Parathyroid adenoma (tissue), 2 donors: Measurements from ENCODE around the gene STRN4.

Experiments used
- H2AFZ ChIP-seq: fragments of 300-600 bp; sonication (generic); one replicate; pipeline ENCODE4 v1.7.0; 2017; ENCODE audit warnings: antibody characterized with exemption, mild to moderate bottlenecking
- H3K27ac ChIP-seq: fragments of 300-600 bp; sonication (generic); one replicate; pipeline ENCODE4 v1.7.0; 2017
- H3K27me3 ChIP-seq: fragments of 300-600 bp; sonication (generic); one replicate; pipeline ENCODE4 v1.7.0; 2017; ENCODE audit warnings: low read length; ENCODE audit not compliant: control insufficient read depth, insufficient read depth
- H3K36me3 ChIP-seq: fragments of 300-600 bp; sonication (generic); one replicate; pipeline ENCODE4 v1.7.0; 2017; ENCODE audit warnings: low read length; ENCODE audit not compliant: control insufficient read depth, insufficient read depth
- H3K4me1 ChIP-seq: fragments of 300-600 bp; sonication (generic); one replicate; pipeline ENCODE4 v1.7.0; 2017; ENCODE audit warnings: control low read depth
- H3K4me2 ChIP-seq: fragments of 300-600 bp; sonication (generic); one replicate; pipeline ENCODE4 v1.7.0; 2017; ENCODE audit warnings: low read length
- H3K4me3 ChIP-seq: fragments of 300-600 bp; sonication (generic); one replicate; pipeline ENCODE4 v1.7.0; 2017; ENCODE audit warnings: low read depth, low read length
- H3K79me2 ChIP-seq: fragments of 300-600 bp; sonication (generic); one replicate; pipeline ENCODE4 v1.7.0; 2017; ENCODE audit warnings: control low read depth
- H3K9ac ChIP-seq: fragments of 300-600 bp; sonication (generic); one replicate; pipeline ENCODE4 v1.7.0; 2017; ENCODE audit warnings: mild to moderate bottlenecking
- H3K9me3 ChIP-seq: fragments of 300-600 bp; sonication (generic); one replicate; pipeline ENCODE4 v1.7.0; 2017; ENCODE audit warnings: low read length; ENCODE audit not compliant: control insufficient read depth
- TF ChIP-seq, protein P1 (sequence below): fragments of 300-600 bp; sonication (generic); IDR thresholded peaks from one replicate; pipeline ENCODE4 v1.7.0; 2017; ENCODE audit warnings: antibody characterized with exemption, mild to moderate bottlenecking
- donor health status: primary hyperparathyroidism.

Gene STRN4

GRCh38 chr19:46721269-46722003, 24.8 kb downstream of the STRN4 start:
- H2AFZ ChIP-seq, result no peak overlapping the region
- H3K27me3 ChIP-seq, result no peaks in the 10 kb centered on the region
- H3K4me3 ChIP-seq, result no peak overlapping the region
- H3K27ac ChIP-seq, result no peak overlapping the region
- H3K79me2 ChIP-seq, result no peaks in the 10 kb centered on the region
- peaks cover 3% of the 10 kb centered on the region for H3K4me1 ChIP-seq
- no peaks in the 10 kb centered on the region for H3K36me3 ChIP-seq
- H3K9ac ChIP-seq, result no peak overlapping the region
- no peaks in the 10 kb centered on the region for H3K9me3 ChIP-seq
- TF ChIP-seq, protein P1, sequence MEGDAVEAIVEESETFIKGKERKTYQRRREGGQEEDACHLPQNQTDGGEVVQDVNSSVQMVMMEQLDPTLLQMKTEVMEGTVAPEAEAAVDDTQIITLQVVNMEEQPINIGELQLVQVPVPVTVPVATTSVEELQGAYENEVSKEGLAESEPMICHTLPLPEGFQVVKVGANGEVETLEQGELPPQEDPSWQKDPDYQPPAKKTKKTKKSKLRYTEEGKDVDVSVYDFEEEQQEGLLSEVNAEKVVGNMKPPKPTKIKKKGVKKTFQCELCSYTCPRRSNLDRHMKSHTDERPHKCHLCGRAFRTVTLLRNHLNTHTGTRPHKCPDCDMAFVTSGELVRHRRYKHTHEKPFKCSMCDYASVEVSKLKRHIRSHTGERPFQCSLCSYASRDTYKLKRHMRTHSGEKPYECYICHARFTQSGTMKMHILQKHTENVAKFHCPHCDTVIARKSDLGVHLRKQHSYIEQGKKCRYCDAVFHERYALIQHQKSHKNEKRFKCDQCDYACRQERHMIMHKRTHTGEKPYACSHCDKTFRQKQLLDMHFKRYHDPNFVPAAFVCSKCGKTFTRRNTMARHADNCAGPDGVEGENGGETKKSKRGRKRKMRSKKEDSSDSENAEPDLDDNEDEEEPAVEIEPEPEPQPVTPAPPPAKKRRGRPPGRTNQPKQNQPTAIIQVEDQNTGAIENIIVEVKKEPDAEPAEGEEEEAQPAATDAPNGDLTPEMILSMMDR, result no peak
- no peak overlapping the region for H3K4me2 ChIP-seq

DNA sequence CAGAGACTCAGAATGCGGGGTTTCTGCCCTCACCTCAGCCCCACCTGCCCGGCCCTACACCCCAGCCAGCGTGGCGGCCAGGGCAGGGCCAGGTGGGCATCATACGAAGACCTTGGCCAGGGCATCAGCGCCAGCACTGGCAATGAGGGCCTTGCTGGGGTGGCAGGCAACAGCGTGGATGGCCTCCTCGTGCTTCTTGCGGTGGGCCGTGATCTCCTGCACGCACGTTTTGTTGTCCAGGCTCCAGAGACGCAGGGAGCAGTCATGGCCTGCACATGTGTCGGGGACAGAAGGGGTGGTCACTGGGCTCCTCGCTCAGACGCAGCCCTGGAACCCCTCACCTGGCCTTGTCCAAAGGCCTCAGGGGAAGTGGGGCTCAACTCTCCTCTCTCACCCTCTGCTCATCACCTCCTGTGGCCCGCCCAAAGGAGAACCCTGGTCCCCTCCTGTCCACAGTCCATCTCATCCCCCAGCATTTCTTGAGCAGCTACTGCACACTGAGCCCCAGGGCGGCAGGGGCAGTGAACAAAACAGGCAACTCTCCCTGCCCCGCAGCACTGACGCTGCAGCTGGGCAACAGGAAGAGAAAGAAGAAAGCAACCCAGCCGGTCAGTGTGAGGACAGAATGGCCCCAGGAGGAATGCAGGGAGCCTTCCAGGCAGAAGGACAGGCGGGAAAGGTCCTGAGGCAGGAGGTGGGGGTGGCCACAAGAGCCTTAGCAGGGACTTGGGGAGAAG, 25.6 kb downstream of the STRN4 start:
- H3K4me2 ChIP-seq, result no peak overlapping the region
- no peak overlapping the region for H2AFZ ChIP-seq
- no peaks in the 10 kb centered on the region for H3K9me3 ChIP-seq
- H3K4me3 ChIP-seq, result no peak overlapping the region
- H3K27me3 ChIP-seq, result no peaks in the 10 kb centered on the region
- H3K79me2 ChIP-seq, result peaks cover 2% of the 10 kb centered on the region
- TF ChIP-seq, protein P1, result no peak
- no peak overlapping the region for H3K9ac ChIP-seq
- H3K4me1 ChIP-seq, result peaks cover 3% of the 10 kb centered on the region
- no peak overlapping the region for H3K27ac ChIP-seq
- no peaks in the 10 kb centered on the region for H3K36me3 ChIP-seq

- TF ChIP-seq, protein P1, result no peak
- H3K9me3 ChIP-seq, result no peaks in the 10 kb centered on the region
- no peak overlapping the region for H3K4me2 ChIP-seq
- H3K27ac ChIP-seq, result no peak overlapping the region
- no peaks in the 10 kb centered on the region for H3K36me3 ChIP-seq
- H3K4me1 ChIP-seq, result peaks cover 7% of the 10 kb centered on the region
- peaks cover 2% of the 10 kb centered on the region for H3K79me2 ChIP-seq
- H3K9ac ChIP-seq, result no peak overlapping the region
- no peaks in the 10 kb centered on the region for H3K27me3 ChIP-seq
- no peak overlapping the region for H2AFZ ChIP-seq
- H3K4me3 ChIP-seq, result no peak overlapping the region
Measured at GRCh38 chr19:46719629-46720502, 26.4 kb downstream of the STRN4 start.

DNA sequence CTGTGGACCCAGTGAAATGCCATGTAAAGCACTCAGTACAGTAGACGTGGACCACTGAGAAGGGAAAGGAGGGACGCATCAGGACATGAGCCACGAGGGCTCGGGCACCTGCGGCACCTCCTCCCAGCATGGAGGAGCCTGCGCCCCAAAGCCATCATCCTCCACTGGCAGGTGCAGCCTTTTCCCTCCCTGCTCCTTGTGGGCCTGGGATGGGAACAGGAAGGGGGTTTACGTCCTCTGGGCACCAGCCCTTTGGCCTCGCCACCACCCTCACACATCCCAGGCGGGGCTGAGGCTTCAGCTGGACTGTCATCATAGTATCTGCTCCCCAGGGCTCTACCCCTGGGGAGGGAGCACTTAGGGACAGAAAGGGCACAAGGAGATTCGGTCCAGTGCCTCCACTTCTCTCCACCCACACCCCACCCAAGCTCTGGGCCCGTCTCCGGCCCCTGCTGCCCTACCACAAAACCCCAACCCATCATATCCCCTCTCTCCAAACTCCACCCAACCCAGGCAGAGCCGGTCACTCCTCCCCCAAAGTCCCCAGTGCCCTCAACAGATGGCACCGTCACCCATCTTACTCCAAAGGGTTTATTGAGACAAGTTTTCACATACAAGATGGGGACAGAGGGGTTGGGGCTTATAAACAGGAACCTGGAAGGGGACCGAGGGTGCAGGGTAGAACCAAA, 27.2 kb downstream of the STRN4 start:
- TF ChIP-seq, protein P1, result no peak
- H2AFZ ChIP-seq, result no peak overlapping the region
- H3K4me3 ChIP-seq, result no peak overlapping the region
- no peaks in the 10 kb centered on the region for H3K9me3 ChIP-seq
- no peaks in the 10 kb centered on the region for H3K36me3 ChIP-seq
- H3K27ac ChIP-seq, result no peak overlapping the region
- H3K4me1 ChIP-seq, result peaks cover 9% of the 10 kb centered on the region
- no peaks in the 10 kb centered on the region for H3K27me3 ChIP-seq
- no peak overlapping the region for H3K4me2 ChIP-seq
- no peak overlapping the region for H3K9ac ChIP-seq
- H3K79me2 ChIP-seq, result peaks cover 2% of the 10 kb centered on the region
